K562 (cell line): ENCODE measurements around the gene LHX3. TPM values are rescaled to one million over a fixed set of nuclear protein-coding genes. Genes with fewer than 3 reads are reported as not detected.

Experiments
- ATAC-seq: fragments of 200-7000 bp; cut with Tn5 transposase; 3 replicates; pipeline ENCODE4 v1.9.1; 2020; ENCODE audit warnings: moderate library complexity
- BruUV-seq: library from RNA; stranded (reverse); fragments of 400-500 nt; replicated peaks from 2 replicates; lab custom pipeline; 2021; lab: Mats Ljungman, UMichigan
- CTCF ChIA-PET: fragments of 300-600 bp; formaldehyde crosslinking; extraction: SDS; loops from one replicate; lab custom pipeline; 2021; ENCODE audit warnings: low intra/inter-chr PET ratio; lab: Yijun Ruan, JAX
- POLR2A ChIA-PET: fragments of 300-600, 350-650 bp; sonication (Branson Sonifier 250); formaldehyde crosslinking; extraction: SDS; loops from one replicate; lab custom pipeline; 2021; ENCODE audit warnings: antibody characterized with exemption, inconsistent platforms; lab: Yijun Ruan, JAX
- DNase-seq, 4 experiments: peaks; one replicate each; pipeline versions ENCODE4 v3.0.0 to v3.0.0-alpha.2; 2011 to 2018; ENCODE audit warnings: low spot score in 3 of 4, mixed read lengths in 3 of 4; ENCODE audit errors: extremely low read depth in 1 of 4
- FAIRE-seq: peaks from 2 replicates; lab custom pipeline; 2011; peaks lifted over from hg19 to GRCh38; lab: Jason Lieb, UNC
- H2AFZ ChIP-seq: 2 replicates; pipeline ENCODE4 v1.6.0; 2011; ENCODE audit warnings: low read depth, low read length, control low read depth, inconsistent platforms
- H3K27ac ChIP-seq: fragments of 200-600 bp; 3 replicates; pipeline ENCODE4 v1.8.0; 2011; ENCODE audit warnings: low read depth, mild to moderate bottlenecking, control low read depth, inconsistent platforms, low read length, moderate library complexity, mixed read lengths; ENCODE audit errors: extremely low read depth
- H3K27me3 ChIP-seq, 2 experiments: fragments of 300-600 bp in 1 of 2; 2 replicates in 1 of 2; 3 replicates in 1 of 2; pipeline versions ENCODE4 v1.6.0 to v1.8.0; 2011; ENCODE audit warnings: inconsistent platforms in 2 of 2, low read length in 2 of 2, mild to moderate bottlenecking in 1 of 2, mixed read lengths in 1 of 2, moderate library complexity in 1 of 2; ENCODE audit not compliant: control insufficient read depth in 2 of 2, insufficient read depth in 2 of 2
- H3K36me3 ChIP-seq: fragments of 300-600 bp; 3 replicates; pipeline ENCODE4 v1.8.0; 2011; ENCODE audit warnings: mild to moderate bottlenecking, low read length, inconsistent platforms; ENCODE audit not compliant: control insufficient read depth, insufficient read depth
- H3K4me1 ChIP-seq, 2 experiments: fragments of 200-600 bp in 1 of 2; replicated peaks in 1 of 2; 2 replicates in 1 of 2; 3 replicates in 1 of 2; pipeline versions ENCODE4 v1.5.1 to v1.8.0; 2011; ENCODE audit warnings: inconsistent platforms in 2 of 2, low read length in 2 of 2, mild to moderate bottlenecking in 1 of 2, mixed read lengths in 1 of 2, moderate library complexity in 1 of 2; ENCODE audit not compliant: control insufficient read depth in 2 of 2, insufficient read depth in 2 of 2
- H3K4me2 ChIP-seq: 2 replicates; pipeline ENCODE4 v1.6.1; 2011; ENCODE audit warnings: low read length, control low read depth, inconsistent platforms, mixed read lengths; ENCODE audit not compliant: insufficient read depth
- H3K4me3 ChIP-seq: fragments of 200-600 bp; sonication (generic), shearing (Covaris generic); 2 replicates; pipeline ENCODE4 v1.5.1; 2016; ENCODE audit warnings: control low read depth, inconsistent platforms
- H3K79me2 ChIP-seq: fragments of 200-600 bp; 3 replicates; pipeline ENCODE4 v1.8.0; 2011; ENCODE audit warnings: low read length, inconsistent platforms; ENCODE audit not compliant: control insufficient read depth, insufficient read depth
- H3K9ac ChIP-seq, 2 experiments: 2 replicates each; pipeline versions ENCODE4 v1.6.0 to v1.6.1; 2011; ENCODE audit warnings: low read depth in 2 of 2, low read length in 2 of 2, control low read depth in 1 of 2, inconsistent platforms in 1 of 2, mild to moderate bottlenecking in 1 of 2, mixed read lengths in 1 of 2; ENCODE audit not compliant: insufficient read depth in 1 of 2
- H3K9me1 ChIP-seq: one replicate; pipeline ENCODE4 v1.6.0; 2011; ENCODE audit warnings: inconsistent platforms, mild to moderate bottlenecking, low read length, moderate library complexity; ENCODE audit not compliant: control insufficient read depth, insufficient read depth
- H3K9me3 ChIP-seq: replicated peaks from 2 replicates; pipeline ENCODE4 v1.5.1; 2011; ENCODE audit warnings: low read depth, low read length, inconsistent platforms; ENCODE audit not compliant: control insufficient read depth, insufficient read depth
- H4K20me1 ChIP-seq: replicated peaks from 2 replicates; pipeline ENCODE4 v1.6.1; 2011; ENCODE audit warnings: low read length, inconsistent platforms, mixed read lengths; ENCODE audit not compliant: control insufficient read depth, insufficient read depth
- ASH1L ChIP-seq: fragments of 450-650 bp; IDR thresholded peaks from 2 replicates; pipeline ENCODE4 v1.6.1; 2018; ENCODE audit warnings: borderline replicate concordance, mild to moderate bottlenecking, low read depth; ENCODE audit not compliant: partially characterized antibody
- CBX3 ChIP-seq, 2 experiments: IDR thresholded peaks; 1 replicate in 1 of 2; 2 replicates in 1 of 2; pipeline ENCODE4 v1.6.1; 2012; ENCODE audit warnings: inconsistent platforms in 2 of 2, low read length in 2 of 2, borderline replicate concordance in 1 of 2, control low read depth in 1 of 2
- CHD4 ChIP-seq: fragments of 200-600 bp; sonication (generic); IDR thresholded peaks from 3 replicates; pipeline ENCODE4 v1.6.1; 2012; ENCODE audit warnings: low read depth, mild to moderate bottlenecking, mixed read lengths, low read length, inconsistent platforms; ENCODE audit not compliant: insufficient read depth, insufficient replicate concordance, poor library complexity, severe bottlenecking
- CREB5 ChIP-seq: fragments of 250-450 bp; sonication (Bioruptor Pico); IDR thresholded peaks from 2 replicates; pipeline ENCODE4 v1.5.0; 2020; ENCODE audit warnings: mild to moderate bottlenecking
- ID3 ChIP-seq, 2 experiments: fragments of 250-450 bp in 1 of 2; fragments of 450-650 bp in 1 of 2; sonication (Bioruptor Pico) in 1 of 2; IDR thresholded peaks; 2 replicates each; pipeline versions ENCODE4 v1.6.1 to v1.8.0; 2016 to 2021; ENCODE audit warnings: mild to moderate bottlenecking in 2 of 2, moderate library complexity in 2 of 2, missing compliant biosample characterization in 1 of 2, missing genetic modification characterization in 1 of 2
- KDM1A ChIP-seq, 2 experiments: fragments of 450-650 bp; IDR thresholded peaks; 2 replicates each; pipeline ENCODE4 v1.6.1; 2016; ENCODE audit warnings: mild to moderate bottlenecking in 2 of 2
- RFX7 ChIP-seq: fragments of 250-450 bp; sonication (Bioruptor Pico); IDR thresholded peaks from 2 replicates; pipeline ENCODE4 v1.5.1; 2021; ENCODE audit warnings: mild to moderate bottlenecking
- SMAD1 ChIP-seq: fragments of 150-350 bp; IDR thresholded peaks from 2 replicates; pipeline ENCODE4 v1.6.1; 2014; ENCODE audit warnings: low read length, low read depth; ENCODE audit not compliant: partially characterized antibody
- SMARCB1 ChIP-seq: IDR thresholded peaks from 2 replicates; pipeline ENCODE4 v1.6.1; 2011; ENCODE audit warnings: improper control_type of control experiment, low read depth; ENCODE audit not compliant: insufficient read length
- THRB ChIP-seq: fragments of 450-650 bp; formaldehyde crosslinking; conservative IDR thresholded peaks from 2 replicates; pipeline ENCODE4 v1.4.0; 2022; ENCODE audit warnings: mild to moderate bottlenecking, missing genetic modification characterization
- ZBTB17 ChIP-seq: fragments of 450-650 bp; formaldehyde crosslinking; IDR thresholded peaks from 2 replicates; pipeline ENCODE4 v1.4.0; 2020; ENCODE audit warnings: mild to moderate bottlenecking
- ZNF384 ChIP-seq: IDR thresholded peaks from 2 replicates; pipeline ENCODE4 v1.6.1; 2012; ENCODE audit warnings: low read depth, low read length, improper control_type of control experiment
- WGBS: fragments of 100-300 bp; shearing (Covaris generic); methylation state at CpG from one replicate; pipeline ENCODE4 v1.1.6; 2016; ENCODE audit warnings: low coverage, mixed read lengths; ENCODE audit not compliant: insufficient coverage; ENCODE audit errors: missing lambda C conversion rate; 5-methylcytosine and 5-hydroxymethylcytosine counted together
- in situ Hi-C: fragments of 300-500 bp; cut with MboI; formaldehyde crosslinking; loops from 4 replicates; pipeline ENCODE4 v1.15.0; 2018; ENCODE audit warnings: inconsistent platforms, mixed read lengths
- intact Hi-C: fragments of 100-400 bp; cut with micrococcal nuclease; formaldehyde crosslinking; loops from 2 replicates; pipeline ENCODE4 v1.14.2; 2022
- polyA plus RNA-seq, 8 experiments: library from polyadenylated mRNA; depleted of rRNA in 4 of 8; stranded (reverse) in 5 of 8; unstranded in 3 of 8; fragments of >200 nt; fragmentation: Nextera tagmentation in 2 of 8; fragmentation: Illumina TruSeq in 1 of 8; extraction: Ambion mirVana in 2 of 8; extraction: Trizol in 1 of 8; gene quantifications; 2 replicates each; pipeline versions ENCODE4 v1.2.1 to v1.2.3, GENCODE V29; 2011 to 2014; ENCODE audit warnings: inconsistent platforms in 1 of 8, missing spikeins in 1 of 8
- total RNA-seq, 7 experiments: library from RNA; depleted of rRNA in 6 of 7; stranded (reverse); fragments of >200 nt in 6 of 7; fragmentation: Illumina TruSeq in 2 of 7; extraction: Trizol in 2 of 7; gene quantifications; 2 replicates each; pipeline versions ENCODE4 v1.2.1 to v1.2.3, GENCODE V29; 2011 to 2021; ENCODE audit warnings: low replicate concordance in 1 of 7

The LHX3 gene
- total and polyA plus RNA-seq, 9 of the 15 experiments (the other 6 are each of a cell fraction or from before 2014, with no cell fraction given), result 0.09 TPM; not detected in 8

GRCh38 chr9:136163248-136163850 lies 41.6 kb downstream of the LHX3 start (continued):
- TF ChIP-seq CHD4 (no peak), RFX7 (no peak), ASH1L (no peak), SMAD1 (no peak), THRB (CRISPR knock-in tag) (no peak), CBX3 (IDR thresholded peaks at IDR 0.05; ENCODE audit: borderline replicate concordance in 1 of 2, low read length in 2 of 2) (no peak), ZBTB17 (CRISPR knock-in tag) (no peak), ZNF384 (no peak)

- Histone ChIP-seq H3K9ac (no peak overlapping the region), H3K4me3 (no peak overlapping the region), H3K27me3 (peaks cover 45 to 69% of the 10 kb centered on the region in 2 experiments; a peak in 4 of 5 replicates), H4K20me1 (peaks cover 3% of the 10 kb centered on the region; the same call in 1 of the 2 replicates), H3K9me3 (peaks cover 5% of the 10 kb centered on the region; the same call in 1 of the 2 replicates), H3K79me2 (no peaks in the 10 kb centered on the region), H2AFZ (no peak overlapping the region), H3K4me1 (peaks cover 0 to 17% of the 10 kb centered on the region in 2 experiments; a peak in 2 of 5 replicates), H3K9me1 (no peaks in the 10 kb centered on the region), H3K27ac (no peak overlapping the region; the same call in 2 of the 3 replicates), H3K36me3 (no peaks in the 10 kb centered on the region), H3K4me2 (no peak overlapping the region)
- ATAC-seq (no peak), DNase-seq (no peak), FAIRE-seq (no peak)
- WGBS, result 25% methylated on average over 10 of the region's 10 CpGs
- POLR2A ChIA-PET, result no interaction called here
- CTCF ChIA-PET, result no interaction called here
- no TSS peak for BruUV-seq
- in situ Hi-C loops (no loop called here), intact Hi-C loops (no loop called here)
- no peak for TF ChIP-seq CREB5 (CRISPR knock-in tag)
- TF ChIP-seq ID3 (CRISPR knock-in tag; IDR thresholded peaks at IDR 0.05), result no peak
- TF ChIP-seq ID3 (tag; IDR thresholded peaks at IDR 0.05), result no peak
- no peak for TF ChIP-seq SMARCB1
- TF ChIP-seq KDM1A (IDR thresholded peaks at IDR 0.05), result peak in 1 of 2 experiments; percentile 64; a peak in 1 of 4 replicates
These were observed 43.8 kb downstream of the LHX3 start for GRCh38 chr9:136160995-136161610.
